ENCODE results near the gene VWA5B1.

DNA sequence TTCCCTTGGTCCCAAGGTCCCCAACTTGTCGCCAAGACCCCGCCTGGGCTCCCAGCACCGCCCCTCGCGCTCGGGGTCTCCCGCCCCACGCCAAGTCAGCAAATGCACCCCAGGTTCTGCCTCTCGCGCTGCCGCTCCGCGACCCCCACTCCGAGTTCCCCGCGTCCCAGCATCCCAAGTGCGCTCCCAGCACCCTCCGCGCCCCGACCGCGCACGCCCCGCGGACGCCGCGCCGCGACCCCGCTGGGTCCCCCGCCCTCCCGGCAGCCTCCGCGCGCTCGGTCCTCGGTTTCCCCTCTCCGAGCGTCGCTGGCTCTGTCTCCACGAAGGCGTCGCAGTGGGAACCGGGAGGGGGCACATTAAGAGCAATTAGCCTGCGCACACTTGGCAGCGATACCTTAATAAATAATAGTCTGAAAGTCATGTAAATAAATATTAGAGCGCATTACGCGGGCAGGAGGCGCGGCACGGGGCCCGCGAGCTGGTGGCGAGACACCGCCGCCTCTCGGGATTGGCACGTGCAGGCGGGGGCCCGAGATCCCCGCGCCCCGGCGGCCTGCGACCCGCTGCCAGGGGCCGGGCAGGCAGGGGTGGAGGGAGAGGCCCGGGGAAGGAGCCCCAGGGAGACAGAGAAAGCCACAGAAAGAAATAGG lies 75.9 kb downstream of the VWA5B1 start:
- TF ChIP-seq, protein P1, sequence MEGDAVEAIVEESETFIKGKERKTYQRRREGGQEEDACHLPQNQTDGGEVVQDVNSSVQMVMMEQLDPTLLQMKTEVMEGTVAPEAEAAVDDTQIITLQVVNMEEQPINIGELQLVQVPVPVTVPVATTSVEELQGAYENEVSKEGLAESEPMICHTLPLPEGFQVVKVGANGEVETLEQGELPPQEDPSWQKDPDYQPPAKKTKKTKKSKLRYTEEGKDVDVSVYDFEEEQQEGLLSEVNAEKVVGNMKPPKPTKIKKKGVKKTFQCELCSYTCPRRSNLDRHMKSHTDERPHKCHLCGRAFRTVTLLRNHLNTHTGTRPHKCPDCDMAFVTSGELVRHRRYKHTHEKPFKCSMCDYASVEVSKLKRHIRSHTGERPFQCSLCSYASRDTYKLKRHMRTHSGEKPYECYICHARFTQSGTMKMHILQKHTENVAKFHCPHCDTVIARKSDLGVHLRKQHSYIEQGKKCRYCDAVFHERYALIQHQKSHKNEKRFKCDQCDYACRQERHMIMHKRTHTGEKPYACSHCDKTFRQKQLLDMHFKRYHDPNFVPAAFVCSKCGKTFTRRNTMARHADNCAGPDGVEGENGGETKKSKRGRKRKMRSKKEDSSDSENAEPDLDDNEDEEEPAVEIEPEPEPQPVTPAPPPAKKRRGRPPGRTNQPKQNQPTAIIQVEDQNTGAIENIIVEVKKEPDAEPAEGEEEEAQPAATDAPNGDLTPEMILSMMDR (IDR thresholded peaks at IDR 0.05; ENCODE audit: low read depth, low read length): no peak
- no peak for TF ChIP-seq EZH2phosphoT487 (IDR thresholded peaks at IDR 0.05; ENCODE audit: low read depth)
